ENCODE results near the gene LIN37.

GRCh38 chr19:35731779-35732405 lies 16.5 kb upstream of the LIN37 start:
- TF ChIP-seq ZNF274 (IDR thresholded peaks at IDR 0.05; ENCODE audit: borderline replicate concordance, low read depth, low read length) (no peak), E2F8 (IDR thresholded peaks at IDR 0.05; ENCODE audit: low read depth, partially characterized antibody) (no peak), ZFP30 (CRISPR knock-in tag; IDR thresholded peaks at IDR 0.05; ENCODE audit: borderline replicate concordance) (no peak), POLR2A (conservative IDR thresholded peaks at IDR 0.05) (no peak), ZNF707 (CRISPR knock-in tag; conservative IDR thresholded peaks at IDR 0.05) (no peak), ZNF232 (CRISPR knock-in tag; IDR thresholded peaks at IDR 0.05) (no peak), ZFP1 (CRISPR knock-in tag; IDR thresholded peaks at IDR 0.05) (no peak), HCFC1 (IDR thresholded peaks at IDR 0.05; ENCODE audit: low read depth, low read length) (no peak), USF2 (CRISPR knock-in tag; IDR thresholded peaks at IDR 0.05) (no peak)

All from K562 (cell line).